Measurements from ENCODE around the gene KRTAP10-12. TPM values are rescaled to one million over a fixed set of nuclear protein-coding genes. Genes with fewer than 3 reads are reported as not detected.

The KRTAP10-12 gene
- total RNA-seq, 1 donor from 2014 or later, result not detected

- H3K27ac Mint-ChIP-seq (ENCODE audit: unreplicated experiment), result no peak overlapping the region
These were observed 21.6 kb downstream of the KRTAP10-12 start for GRCh38 chr21:44718571-44718970.

GRCh38 chr21:44720170-44720569 is 23.2 kb downstream of the KRTAP10-12 start:
- Mint-ChIP-seq H3K9me3 (ENCODE audit: unreplicated experiment) (no peaks in the 10 kb centered on the region), H3K4me1 (ENCODE audit: unreplicated experiment) (no peaks in the 10 kb centered on the region), H3K4me3 (ENCODE audit: unreplicated experiment) (no peak overlapping the region), H3K27ac (ENCODE audit: unreplicated experiment) (no peak overlapping the region), H3K36me3 (ENCODE audit: low read depth, unreplicated experiment) (no peaks in the 10 kb centered on the region), H3K27me3 (ENCODE audit: unreplicated experiment) (peaks cover 3% of the 10 kb centered on the region)
- no peak for TF ChIP-seq CTCF (IDR thresholded peaks at IDR 0.05; ENCODE audit: unreplicated experiment)
- no peak for DNase-seq (ENCODE audit: low spot score)

More at GRCh38 chr21:44718571-44718970, 21.6 kb downstream of the KRTAP10-12 start:
- Mint-ChIP-seq H3K9me3 (ENCODE audit: unreplicated experiment) (no peaks in the 10 kb centered on the region), H3K4me3 (ENCODE audit: unreplicated experiment) (no peak overlapping the region), H3K36me3 (ENCODE audit: low read depth, unreplicated experiment) (no peaks in the 10 kb centered on the region), H3K27me3 (ENCODE audit: unreplicated experiment) (peaks cover 7% of the 10 kb centered on the region), H3K4me1 (ENCODE audit: unreplicated experiment) (no peaks in the 10 kb centered on the region)
- TF ChIP-seq CTCF (IDR thresholded peaks at IDR 0.05; ENCODE audit: unreplicated experiment), result no peak
- no peak for DNase-seq (ENCODE audit: low spot score)

DNA sequence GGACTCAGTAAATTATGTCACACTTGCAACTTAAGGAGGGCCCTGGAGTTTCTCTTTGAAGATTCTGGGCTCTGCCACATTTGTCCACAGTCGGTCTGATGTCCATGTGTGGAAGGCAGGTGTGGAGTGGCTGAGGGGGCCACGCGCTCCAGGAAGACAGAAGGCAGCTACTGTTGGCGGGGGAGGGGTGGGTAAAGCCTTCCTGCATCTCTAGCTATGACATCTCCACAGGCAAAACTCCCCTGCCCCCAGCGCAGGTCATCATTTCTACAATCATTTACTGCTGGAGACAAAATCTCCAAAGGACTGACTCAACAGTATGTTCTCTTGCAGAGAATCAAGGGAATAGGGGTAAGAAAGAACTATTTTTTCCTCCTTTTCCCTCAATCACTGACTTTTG is 25.8 kb downstream of the KRTAP10-12 start:
- DNase-seq (ENCODE audit: low spot score), result no peak
- Mint-ChIP-seq H3K9me3 (ENCODE audit: unreplicated experiment) (no peaks in the 10 kb centered on the region), H3K27me3 (ENCODE audit: unreplicated experiment) (peaks cover 3% of the 10 kb centered on the region), H3K36me3 (ENCODE audit: low read depth, unreplicated experiment) (no peaks in the 10 kb centered on the region), H3K4me1 (ENCODE audit: unreplicated experiment) (no peaks in the 10 kb centered on the region), H3K27ac (ENCODE audit: unreplicated experiment) (no peak overlapping the region), H3K4me3 (ENCODE audit: unreplicated experiment) (no peak overlapping the region)
- no peak for TF ChIP-seq CTCF (IDR thresholded peaks at IDR 0.05; ENCODE audit: unreplicated experiment)

DNA sequence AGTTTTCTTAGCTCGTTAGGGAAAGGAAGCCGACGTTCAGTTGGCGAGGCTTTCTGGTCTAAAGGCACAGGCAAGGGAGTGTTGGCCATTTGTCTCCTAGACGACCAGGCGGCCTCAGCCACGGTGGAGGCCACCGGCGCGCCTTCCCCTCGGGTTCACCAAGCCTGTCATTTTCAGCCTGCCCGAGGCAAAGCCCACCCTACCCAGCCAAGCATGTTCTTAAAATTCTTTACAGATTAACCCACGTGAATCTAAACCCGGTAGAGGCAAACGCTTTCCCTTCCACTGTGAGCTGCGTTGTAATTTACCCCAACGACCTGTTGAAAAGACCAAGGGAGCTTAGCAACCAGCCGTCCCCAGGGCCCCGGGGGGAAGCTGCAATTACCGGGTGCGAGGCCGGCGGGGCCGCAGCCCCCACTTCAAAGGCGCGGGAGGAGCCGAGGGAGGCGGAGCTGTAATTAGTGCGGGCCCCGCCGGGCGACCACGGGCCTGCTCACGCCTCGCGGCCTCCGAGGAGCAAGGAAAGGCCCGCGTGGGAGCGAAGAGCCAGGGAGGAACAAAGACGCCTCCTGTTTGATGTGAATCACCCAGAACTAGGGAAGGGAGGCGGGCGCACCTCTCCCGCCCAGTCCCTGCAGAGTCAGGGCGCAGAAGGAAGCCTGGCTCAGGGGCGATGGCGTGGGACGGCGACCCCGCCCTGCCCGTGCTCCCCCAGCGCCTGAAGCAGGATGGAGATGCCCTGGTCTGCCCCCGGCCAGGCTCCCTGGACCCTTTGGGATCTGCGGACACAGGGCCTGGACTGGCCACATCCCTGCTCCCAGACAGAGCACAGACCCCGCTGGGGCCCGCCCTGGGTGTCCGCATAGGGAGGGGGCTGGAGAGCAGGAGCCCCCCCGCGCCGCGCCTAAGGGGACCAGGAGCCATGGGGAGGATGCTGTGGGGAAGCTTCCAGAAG is 26.5 kb downstream of the KRTAP10-12 start:
- no peak for TF ChIP-seq CTCF (IDR thresholded peaks at IDR 0.05; ENCODE audit: unreplicated experiment)
- Mint-ChIP-seq H3K27ac (ENCODE audit: unreplicated experiment) (no peak overlapping the region), H3K9me3 (ENCODE audit: unreplicated experiment) (no peaks in the 10 kb centered on the region), H3K4me3 (ENCODE audit: unreplicated experiment) (no peak overlapping the region), H3K36me3 (ENCODE audit: low read depth, unreplicated experiment) (no peaks in the 10 kb centered on the region), H3K4me1 (ENCODE audit: unreplicated experiment) (no peaks in the 10 kb centered on the region), H3K27me3 (ENCODE audit: unreplicated experiment) (peaks cover 6% of the 10 kb centered on the region)
- DNase-seq (ENCODE audit: low spot score), result no peak

GRCh38 chr21:44724196-44724595 is 27.2 kb downstream of the KRTAP10-12 start:
- DNase-seq (ENCODE audit: low spot score), result no peak
- H3K27ac Mint-ChIP-seq (ENCODE audit: unreplicated experiment), result peak overlapping the region; percentile 9
- no peak for TF ChIP-seq CTCF (IDR thresholded peaks at IDR 0.05; ENCODE audit: unreplicated experiment)
- peaks cover 4% of the 10 kb centered on the region for H3K27me3 Mint-ChIP-seq (ENCODE audit: unreplicated experiment)
- no peaks in the 10 kb centered on the region for H3K9me3 Mint-ChIP-seq (ENCODE audit: unreplicated experiment)
- H3K36me3 Mint-ChIP-seq (ENCODE audit: low read depth, unreplicated experiment), result no peaks in the 10 kb centered on the region
- H3K4me3 Mint-ChIP-seq (ENCODE audit: unreplicated experiment), result no peak overlapping the region
- no peaks in the 10 kb centered on the region for H3K4me1 Mint-ChIP-seq (ENCODE audit: unreplicated experiment)

All from endothelial cell (in vitro differentiated cells).